ENCODE results near the gene PRPS1.

Gene PRPS1

GRCh38 chrX:107674480-107675364, 46.4 kb downstream of the PRPS1 start:
- TF ChIP-seq, protein P1, sequence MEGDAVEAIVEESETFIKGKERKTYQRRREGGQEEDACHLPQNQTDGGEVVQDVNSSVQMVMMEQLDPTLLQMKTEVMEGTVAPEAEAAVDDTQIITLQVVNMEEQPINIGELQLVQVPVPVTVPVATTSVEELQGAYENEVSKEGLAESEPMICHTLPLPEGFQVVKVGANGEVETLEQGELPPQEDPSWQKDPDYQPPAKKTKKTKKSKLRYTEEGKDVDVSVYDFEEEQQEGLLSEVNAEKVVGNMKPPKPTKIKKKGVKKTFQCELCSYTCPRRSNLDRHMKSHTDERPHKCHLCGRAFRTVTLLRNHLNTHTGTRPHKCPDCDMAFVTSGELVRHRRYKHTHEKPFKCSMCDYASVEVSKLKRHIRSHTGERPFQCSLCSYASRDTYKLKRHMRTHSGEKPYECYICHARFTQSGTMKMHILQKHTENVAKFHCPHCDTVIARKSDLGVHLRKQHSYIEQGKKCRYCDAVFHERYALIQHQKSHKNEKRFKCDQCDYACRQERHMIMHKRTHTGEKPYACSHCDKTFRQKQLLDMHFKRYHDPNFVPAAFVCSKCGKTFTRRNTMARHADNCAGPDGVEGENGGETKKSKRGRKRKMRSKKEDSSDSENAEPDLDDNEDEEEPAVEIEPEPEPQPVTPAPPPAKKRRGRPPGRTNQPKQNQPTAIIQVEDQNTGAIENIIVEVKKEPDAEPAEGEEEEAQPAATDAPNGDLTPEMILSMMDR (IDR thresholded peaks at IDR 0.05; ENCODE audit: borderline replicate concordance, insufficient read depth, low read depth, low read length) = no peak
- H3K4me3 ChIP-seq (ENCODE audit: low read depth, low read length) = peak overlapping the region; percentile 11

- TF ChIP-seq, protein P1 (IDR thresholded peaks at IDR 0.05; ENCODE audit: borderline replicate concordance, insufficient read depth, low read depth, low read length) = no peak
- peak overlapping the region; percentile 11 for H3K4me3 ChIP-seq (ENCODE audit: low read depth, low read length)
Measured at GRCh38 chrX:107675365-107675654, 47.0 kb downstream of the PRPS1 start.

- H3K4me3 ChIP-seq (ENCODE audit: low read depth, low read length) = peak overlapping the region; percentile 68
- TF ChIP-seq, protein P1 (IDR thresholded peaks at IDR 0.05; ENCODE audit: borderline replicate concordance, insufficient read depth, low read depth, low read length) = no peak
Measured at GRCh38 chrX:107675823-107676555, 47.7 kb downstream of the PRPS1 start.

DNA sequence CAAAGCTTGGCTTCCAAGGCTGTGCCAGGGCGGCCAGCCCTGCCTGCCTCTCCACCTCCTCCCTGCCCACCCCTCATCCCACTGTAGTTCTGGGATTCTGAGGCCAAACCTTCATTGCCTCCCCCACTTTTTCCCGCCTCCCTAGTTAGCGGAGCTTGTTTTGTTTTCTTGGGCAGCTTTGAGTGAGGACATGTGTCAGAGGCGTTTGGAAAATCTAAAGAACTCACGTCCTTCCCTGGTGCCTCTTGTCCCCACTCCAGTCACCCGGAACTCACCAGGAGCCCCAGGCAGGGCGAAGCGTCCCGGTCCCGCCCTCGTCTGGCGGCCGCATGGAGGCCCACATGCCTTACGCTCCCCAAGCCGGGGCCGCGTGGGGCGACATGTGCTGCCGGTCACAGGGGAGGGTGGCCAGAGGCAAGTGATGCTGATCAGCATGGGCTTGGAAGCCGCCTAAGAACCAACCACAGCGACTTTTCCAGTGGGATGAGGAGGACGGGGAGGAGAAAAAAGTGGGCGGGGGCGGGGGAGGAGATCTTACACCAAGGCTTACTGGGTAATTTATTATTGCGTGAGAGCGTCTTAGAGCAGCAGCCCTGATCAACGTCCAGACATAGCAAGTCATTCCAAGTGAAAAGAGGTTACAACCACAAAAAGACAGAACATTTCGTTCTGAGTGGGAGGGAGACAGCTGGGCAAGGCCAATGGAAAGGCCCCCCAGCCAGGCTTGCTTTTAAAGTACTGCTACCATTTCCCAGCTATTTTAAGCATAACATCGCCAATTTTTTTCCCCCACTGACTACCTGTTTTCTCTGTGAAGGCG, 48.5 kb downstream of the PRPS1 start:
- peak overlapping the region; percentile 68 for H3K4me3 ChIP-seq (ENCODE audit: low read depth, low read length)
- TF ChIP-seq, protein P1 (IDR thresholded peaks at IDR 0.05; ENCODE audit: borderline replicate concordance, insufficient read depth, low read depth, low read length) = no peak

GRCh38 chrX:107677501-107677901, 49.2 kb downstream of the PRPS1 start:
- TF ChIP-seq, protein P1 (IDR thresholded peaks at IDR 0.05; ENCODE audit: borderline replicate concordance, insufficient read depth, low read depth, low read length) = no peak
- H3K4me3 ChIP-seq (ENCODE audit: low read depth, low read length) = peak overlapping the region; percentile 68

DNA sequence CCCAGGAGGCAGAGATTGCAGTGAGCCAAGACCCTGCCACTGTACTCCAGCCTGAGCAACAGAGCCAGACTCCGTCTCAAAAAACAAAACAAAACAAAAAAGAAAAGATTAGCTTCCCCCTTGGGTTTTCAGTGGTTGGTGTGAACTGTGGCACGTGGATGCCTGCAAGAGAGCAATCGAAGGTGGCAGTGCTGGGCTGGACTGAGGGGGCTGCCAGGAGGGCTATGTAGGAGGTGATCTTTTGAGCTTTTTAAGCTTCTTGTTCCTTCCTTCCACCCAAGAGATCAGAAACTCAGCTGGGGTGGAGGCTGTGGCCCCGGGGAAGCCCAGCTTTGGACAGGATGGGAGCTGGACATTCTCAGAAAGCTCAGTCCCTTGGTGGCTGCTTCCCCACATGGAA, 49.6 kb downstream of the PRPS1 start:
- TF ChIP-seq, protein P1 (IDR thresholded peaks at IDR 0.05; ENCODE audit: borderline replicate concordance, insufficient read depth, low read depth, low read length) = no peak
- no peak overlapping the region for H3K4me3 ChIP-seq (ENCODE audit: low read depth, low read length)

All from GM12875 (cell line).